T follicular helper cell (primary cell): ENCODE measurements around the gene CEACAM3.
A peak's percentile ranks its signal among the peaks of the same experiment; 100 is the strongest.
"Not testable (repeated sequence)": the region's sequence is repeated elsewhere in the genome, so short reads cannot be mapped to it uniquely, and the experiment has no call there.

ENCODE experiments used
- DNase-seq: peaks from one replicate; pipeline ENCODE4 v3.0.0-alpha.2; 2020; ENCODE audit warnings: low read depth
- total RNA-seq, 2 experiments: gene quantifications; one replicate each; lab custom pipeline; 2026; lab: John Stamatoyannopoulos, UW

CEACAM3 gene
- total RNA-seq = 0 reads per million in 2 experiments

GRCh38 chr19:41796362-41796761, at the start of gene CEACAM3:
Gene CEACAM3, plus strand, starts transcription at chr19:41796587. Its CDS starts 91 bp downstream, at chr19:41796678.
- no peak for DNase-seq

- DNase-seq = peak; percentile 10
Observed at GRCh38 chr19:41746593-41747227, 49.7 kb upstream of the CEACAM3 start.

DNA sequence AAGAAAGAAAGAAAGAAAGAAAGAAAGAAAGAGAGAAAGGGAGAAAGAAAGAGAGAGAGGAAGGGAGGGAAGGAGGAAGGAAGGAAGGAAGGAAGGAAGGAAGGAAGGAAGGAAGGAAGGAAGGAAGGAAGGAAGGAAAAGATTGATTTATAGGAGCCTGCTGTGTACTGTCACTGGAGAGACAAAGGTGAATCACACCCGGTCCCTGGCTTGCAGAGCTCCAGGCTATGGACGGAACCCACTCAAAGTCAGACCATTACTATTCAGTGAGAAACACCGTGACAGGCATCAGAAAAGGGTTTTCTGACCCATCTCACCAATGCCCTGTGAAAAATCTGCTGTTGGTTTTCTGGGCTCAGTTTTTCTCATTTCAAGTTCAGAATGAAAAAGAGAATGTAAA, 48.4 kb upstream of the CEACAM3 start:
- no peak for DNase-seq

GRCh38 chr19:41750248-41751134, 45.9 kb upstream of the CEACAM3 start:
- DNase-seq = not testable (repeated sequence)

DNA sequence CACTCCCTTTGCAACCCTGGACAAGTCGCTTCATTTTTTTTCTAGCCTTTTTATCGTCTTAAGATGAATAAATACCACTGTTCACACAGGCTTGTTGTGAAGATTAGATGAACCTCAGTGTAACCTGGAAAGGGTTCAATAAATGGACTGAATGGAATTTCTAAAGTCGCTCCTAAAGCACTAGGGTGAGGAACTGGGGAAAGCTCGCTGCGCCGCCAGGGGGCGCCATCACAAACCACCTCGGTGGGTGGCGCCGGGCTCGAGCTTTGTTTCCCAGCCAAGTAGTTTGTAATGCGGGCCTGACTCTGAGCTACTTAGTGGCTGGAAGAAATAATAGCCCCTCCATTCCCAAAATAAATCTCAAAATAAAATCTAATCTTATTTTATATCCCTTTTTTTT, 43.2 kb upstream of the CEACAM3 start:
- peak; percentile 61 for DNase-seq

GRCh38 chr19:41753936-41754529, 42.4 kb upstream of the CEACAM3 start:
- peak; percentile 55 for DNase-seq

GRCh38 chr19:41755328-41755913, 41.0 kb upstream of the CEACAM3 start, which contains the start of gene CEACAM6:
Gene CEACAM6, plus strand, starts transcription at chr19:41755530. Its CDS starts 109 bp downstream, at chr19:41755639.
- no peak for DNase-seq

DNA sequence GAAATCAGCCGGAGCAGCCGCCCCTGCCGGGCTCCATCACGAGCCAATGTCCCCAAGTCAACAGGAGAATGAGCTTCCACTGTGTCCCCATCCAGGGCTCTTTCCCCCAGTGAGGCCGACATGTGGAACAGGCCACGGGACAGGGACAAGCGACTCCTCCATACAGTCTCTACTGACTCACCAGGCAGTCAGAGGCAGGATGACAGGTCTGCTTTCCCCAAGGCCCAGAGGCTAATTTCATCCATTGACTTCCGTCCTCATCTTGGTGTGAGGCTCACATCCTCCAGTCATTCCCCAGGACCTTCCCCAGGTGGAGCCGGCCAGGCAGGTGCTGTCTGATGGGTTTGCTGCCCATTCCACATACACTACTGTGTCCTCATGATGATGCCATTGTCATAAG, 37.5 kb upstream of the CEACAM3 start:
- no peak for DNase-seq

- no peak for DNase-seq
Observed at GRCh38 chr19:41767115-41767514, 29.3 kb upstream of the CEACAM3 start.

GRCh38 chr19:41768105-41768504, 28.3 kb upstream of the CEACAM3 start:
- DNase-seq = not testable (repeated sequence)

DNA sequence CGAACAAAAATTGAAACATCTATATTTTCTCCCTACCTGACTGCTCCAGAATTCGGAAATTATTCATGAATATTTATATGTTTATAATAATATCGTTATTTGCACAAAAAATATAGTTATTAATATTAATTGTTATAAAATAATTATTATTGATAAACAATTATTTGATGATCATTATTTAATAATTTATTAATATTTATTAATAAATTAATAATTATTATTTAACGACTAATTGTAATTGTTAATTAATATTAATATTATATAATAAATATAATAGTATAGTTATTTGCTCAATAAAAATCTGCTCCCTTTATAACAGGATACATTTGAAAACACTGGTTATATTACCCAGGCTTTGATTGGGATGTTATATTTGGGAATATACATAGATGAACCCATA, 26.8 kb upstream of the CEACAM3 start:
- no peak for DNase-seq

DNA sequence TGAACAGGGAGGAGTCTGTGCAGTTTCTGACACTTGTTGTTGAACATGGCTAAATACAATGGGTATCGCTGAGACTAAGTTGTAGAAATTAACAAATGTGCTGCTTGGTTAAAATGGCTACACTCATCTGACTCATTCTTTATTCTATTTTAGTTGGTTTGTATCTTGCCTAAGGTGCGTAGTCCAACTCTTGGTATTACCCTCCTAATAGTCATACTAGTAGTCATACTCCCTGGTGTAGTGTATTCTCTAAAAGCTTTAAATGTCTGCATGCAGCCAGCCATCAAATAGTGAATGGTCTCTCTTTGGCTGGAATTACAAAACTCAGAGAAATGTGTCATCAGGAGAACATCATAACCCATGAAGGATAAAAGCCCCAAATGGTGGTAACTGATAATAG, 25.0 kb upstream of the CEACAM3 start:
- no peak for DNase-seq

DNA sequence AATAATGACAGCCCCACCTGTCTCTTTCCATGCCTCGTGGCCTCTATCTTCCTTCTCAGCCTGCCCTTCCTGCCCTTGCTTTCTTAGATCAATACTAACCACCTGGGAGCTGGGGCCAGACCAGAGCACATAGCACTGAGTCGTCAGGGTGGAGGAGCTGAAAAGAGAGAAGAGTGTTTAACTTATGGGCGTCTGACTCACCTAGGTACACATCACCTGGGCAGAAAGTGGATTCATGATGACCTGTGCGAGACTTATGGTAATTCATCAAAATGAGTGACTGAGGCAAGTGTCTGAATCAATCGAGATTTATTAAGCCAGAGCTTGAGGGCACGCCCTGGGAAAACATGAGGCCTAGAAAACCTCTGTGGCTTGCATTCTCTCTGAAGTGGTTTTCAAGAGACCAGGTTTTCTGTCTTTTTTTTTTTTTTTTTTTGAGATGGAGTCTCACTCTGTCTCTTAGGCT, 21.8 kb upstream of the CEACAM3 start:
- peak; percentile 39 for DNase-seq

- DNase-seq = no peak
Observed at GRCh38 chr19:41776700-41777099, 19.7 kb upstream of the CEACAM3 start.

DNA sequence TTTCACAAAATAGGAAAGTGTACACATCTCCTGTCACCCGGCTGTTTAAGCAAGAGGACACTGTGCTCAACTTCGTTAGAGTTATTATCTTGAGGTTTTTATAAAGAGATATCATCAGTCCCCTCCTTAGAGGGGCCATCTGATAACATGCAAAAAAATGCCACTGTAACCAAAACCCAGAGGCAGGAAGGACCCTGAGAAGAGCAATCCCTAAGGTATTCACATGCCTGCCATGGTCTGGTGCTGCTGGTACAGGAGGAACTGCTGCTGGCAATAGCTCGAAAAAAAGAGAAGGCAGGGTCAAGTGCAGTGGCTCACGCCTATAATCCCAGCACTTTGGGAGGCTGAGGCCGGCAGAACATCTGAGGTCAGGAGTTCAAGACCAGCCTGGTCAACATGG, 12.8 kb upstream of the CEACAM3 start:
- no peak for DNase-seq

DNA sequence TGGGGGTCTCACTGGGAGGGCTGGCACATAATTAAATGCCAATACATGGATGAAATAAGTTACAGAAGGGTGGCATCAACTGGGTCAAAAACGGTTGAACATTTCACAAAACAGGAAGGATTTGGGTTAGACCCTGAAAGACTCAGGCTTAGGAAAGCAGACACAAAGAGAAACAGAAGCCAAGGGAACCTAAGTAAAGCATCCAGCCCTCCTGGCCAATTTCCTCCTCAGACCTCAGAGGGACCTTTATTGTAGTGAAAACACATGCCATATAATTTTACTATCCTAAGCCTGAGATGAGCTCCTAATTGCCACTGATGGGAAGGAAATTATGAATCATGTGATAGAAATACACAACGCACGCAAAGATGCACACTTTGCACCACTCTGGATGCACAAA, 12.1 kb upstream of the CEACAM3 start:
- no peak for DNase-seq

DNA sequence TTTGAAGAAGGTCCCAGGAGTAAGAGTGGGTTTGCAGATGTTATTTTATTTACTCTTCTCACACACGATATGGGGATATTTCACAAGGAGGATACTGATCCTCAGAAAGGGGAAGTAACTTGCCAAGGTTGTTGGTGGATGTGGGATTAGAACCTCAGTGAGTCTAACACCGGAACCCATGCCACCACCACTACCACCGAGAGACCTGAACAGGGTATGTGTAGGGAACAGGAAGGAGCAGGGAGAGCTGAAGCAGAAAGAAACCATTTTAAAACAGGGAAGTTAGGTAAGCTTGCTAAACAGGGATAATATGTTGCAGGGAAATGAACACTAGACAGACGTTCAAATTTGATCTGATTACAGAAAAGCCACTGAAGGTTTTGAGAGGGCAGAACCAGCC, 11.6 kb upstream of the CEACAM3 start:
- DNase-seq = no peak

GRCh38 chr19:41785653-41786052, 10.7 kb upstream of the CEACAM3 start:
- peak; percentile 55 for DNase-seq

- DNase-seq = no peak
Observed at GRCh38 chr19:41787055-41787454, 9.3 kb upstream of the CEACAM3 start.

- DNase-seq = not testable (repeated sequence)
Observed at GRCh38 chr19:41788518-41788917, 7.9 kb upstream of the CEACAM3 start.

GRCh38 chr19:41789053-41789452, 7.3 kb upstream of the CEACAM3 start:
- DNase-seq = not testable (repeated sequence)
